ENCODE measurements around the gene PPP1R9A.

GRCh38 chr7:95066737-95067530, 159.5 kb downstream of the PPP1R9A start:
- no peak for TF ChIP-seq CTCF (conservative IDR thresholded peaks at IDR 0.05; ENCODE audit: low read depth, low read length)
- no peak for TF ChIP-seq EZH2 (IDR thresholded peaks at IDR 0.05; ENCODE audit: borderline replicate concordance, low read depth, low read length, poor library complexity, severe bottlenecking)
